ENCODE measurements around the gene ZNF330. TPM values are rescaled to one million over a fixed set of nuclear protein-coding genes. Genes with fewer than 3 reads are reported as not detected.

ZNF330 gene
- total RNA-seq, 5 donors from 2014 or later (not counting 1 experiment from before 2014, with no cell fraction given) = 31.4 to 41.5 (median 37.9) TPM

GRCh38 chr4:141255016-141255415 lies 34.3 kb downstream of the ZNF330 start:
- H3K9me3 Mint-ChIP-seq = no peaks in the 10 kb centered on the region
- Histone ChIP-seq H3K9me3 (no peaks in the 10 kb centered on the region), H3K27ac (ENCODE audit: low read length) (no peak overlapping the region), H3K4me1 (ENCODE audit: control insufficient read depth in 1 of 2, extremely low read depth in 1 of 2, insufficient read depth in 2 of 2, low read length in 2 of 2) (no peaks in the 10 kb centered on the region), H3K36me3 (ENCODE audit: control insufficient read depth in 2 of 2, extremely low read depth in 1 of 2, insufficient read depth in 1 of 2, low read length in 1 of 2) (no peaks in the 10 kb centered on the region), H3K27me3 (replicated peaks in 1 of 2; ENCODE audit: control insufficient read depth in 2 of 2, extremely low read depth in 1 of 2, insufficient read depth in 2 of 2, low read length in 1 of 2) (peaks cover 0 to 16% of the 10 kb centered on the region in 2 experiments), H3K4me3 (ENCODE audit: control insufficient read depth in 1 of 2, extremely low read depth in 1 of 2, low read length in 1 of 2) (no peak overlapping the region)
- no peak overlapping the region for H3K27ac Mint-ChIP-seq
- H3K36me3 Mint-ChIP-seq = no peaks in the 10 kb centered on the region
- DNase-seq (no peak), ATAC-seq (replicated peaks in 1 of 4) (no peak)
- H3K4me1 Mint-ChIP-seq = no peaks in the 10 kb centered on the region
- peaks cover 19 to 22% of the 10 kb centered on the region in 2 donors for H3K27me3 Mint-ChIP-seq
- ChIA-PET CTCF (no interaction called here), POLR2A (no interaction called here)
- WGBS (ENCODE audit: insufficient coverage) = 71% methylated on average over 1 of the region's 2 CpGs
- H3K4me3 Mint-ChIP-seq = no peak overlapping the region

- Mint-ChIP-seq H3K36me3 (no peaks in the 10 kb centered on the region), H3K4me1 (no peaks in the 10 kb centered on the region), H3K9me3 (no peaks in the 10 kb centered on the region), H3K27ac (no peak overlapping the region), H3K27me3 (peaks cover 15 to 25% of the 10 kb centered on the region in 2 donors), H3K4me3 (no peak overlapping the region)
- no peak overlapping the region for H3K27ac ChIP-seq (ENCODE audit: low read length)
- ATAC-seq (replicated peaks in 1 of 4) (no peak), DNase-seq (no peak)
- H3K4me1 ChIP-seq (ENCODE audit: control insufficient read depth in 1 of 2, extremely low read depth in 1 of 2, insufficient read depth in 2 of 2, low read length in 2 of 2) = no peaks in the 10 kb centered on the region
- no peaks in the 10 kb centered on the region for H3K9me3 ChIP-seq
- H3K36me3 ChIP-seq (ENCODE audit: control insufficient read depth in 2 of 2, extremely low read depth in 1 of 2, insufficient read depth in 1 of 2, low read length in 1 of 2) = no peaks in the 10 kb centered on the region
- CTCF ChIA-PET = no interaction called here
- peaks cover 0 to 13% of the 10 kb centered on the region in 2 experiments for H3K27me3 ChIP-seq (replicated peaks in 1 of 2; ENCODE audit: control insufficient read depth in 2 of 2, extremely low read depth in 1 of 2, insufficient read depth in 2 of 2, low read length in 1 of 2)
- no peak overlapping the region for H3K4me3 ChIP-seq (ENCODE audit: control insufficient read depth in 1 of 2, extremely low read depth in 1 of 2, low read length in 1 of 2)
- POLR2A ChIA-PET = no interaction called here
These were observed 37.9 kb downstream of the ZNF330 start for GRCh38 chr4:141258558-141258957.

- DNase-seq (no peak), ATAC-seq (replicated peaks in 1 of 4) (no peak)
- Histone ChIP-seq H3K27ac (ENCODE audit: low read length) (no peak overlapping the region), H3K4me3 (ENCODE audit: control insufficient read depth in 1 of 2, extremely low read depth in 1 of 2, low read length in 1 of 2) (no peak overlapping the region), H3K27me3 (replicated peaks in 1 of 2; ENCODE audit: control insufficient read depth in 2 of 2, extremely low read depth in 1 of 2, insufficient read depth in 2 of 2, low read length in 1 of 2) (no peaks in the 10 kb centered on the region), H3K4me1 (ENCODE audit: control insufficient read depth in 1 of 2, extremely low read depth in 1 of 2, insufficient read depth in 2 of 2, low read length in 2 of 2) (no peaks in the 10 kb centered on the region), H3K36me3 (ENCODE audit: control insufficient read depth in 2 of 2, extremely low read depth in 1 of 2, insufficient read depth in 1 of 2, low read length in 1 of 2) (no peaks in the 10 kb centered on the region), H3K9me3 (no peaks in the 10 kb centered on the region)
- H3K27ac Mint-ChIP-seq = no peak overlapping the region
- 53% methylated on average over 1 of the region's 1 CpG for WGBS (ENCODE audit: insufficient coverage)
- H3K4me1 Mint-ChIP-seq = no peaks in the 10 kb centered on the region
- peaks cover 7 to 9% of the 10 kb centered on the region in 2 donors for H3K27me3 Mint-ChIP-seq
- POLR2A ChIA-PET = no interaction called here
- H3K9me3 Mint-ChIP-seq = no peaks in the 10 kb centered on the region
- CTCF ChIA-PET = no interaction called here
- H3K36me3 Mint-ChIP-seq = no peaks in the 10 kb centered on the region
- no peak overlapping the region for H3K4me3 Mint-ChIP-seq
These were observed 55.1 kb downstream of the ZNF330 start for GRCh38 chr4:141275834-141276233.

GRCh38 chr4:141283152-141283551 lies 62.5 kb downstream of the ZNF330 start:
- Histone ChIP-seq H3K4me1 (ENCODE audit: control insufficient read depth in 1 of 2, extremely low read depth in 1 of 2, insufficient read depth in 2 of 2, low read length in 2 of 2) (no peaks in the 10 kb centered on the region), H3K27ac (ENCODE audit: low read length) (no peak overlapping the region), H3K27me3 (replicated peaks in 1 of 2; ENCODE audit: control insufficient read depth in 2 of 2, extremely low read depth in 1 of 2, insufficient read depth in 2 of 2, low read length in 1 of 2) (no peaks in the 10 kb centered on the region), H3K4me3 (ENCODE audit: control insufficient read depth in 1 of 2, extremely low read depth in 1 of 2, low read length in 1 of 2) (no peak overlapping the region), H3K36me3 (ENCODE audit: control insufficient read depth in 2 of 2, extremely low read depth in 1 of 2, insufficient read depth in 1 of 2, low read length in 1 of 2) (no peaks in the 10 kb centered on the region), H3K9me3 (no peaks in the 10 kb centered on the region)
- POLR2A ChIA-PET = no interaction called here
- WGBS (ENCODE audit: insufficient coverage) = no CpG with 5 or more reads among the region's 2 CpGs
- CTCF ChIA-PET = interaction anchor here in 1 of 2 donors (0.5 kb wide), 1 partner anchor 33 kb away, joined by 3 read pairs; no protein-coding TSS in a partner anchor
- H3K27me3 Mint-ChIP-seq = peaks cover 0 to 3% of the 10 kb centered on the region in 2 donors
- H3K9me3 Mint-ChIP-seq = no peaks in the 10 kb centered on the region
- ATAC-seq (replicated peaks in 1 of 4) (no peak), DNase-seq (no peak)
- H3K36me3 Mint-ChIP-seq = no peaks in the 10 kb centered on the region
- no peak overlapping the region for H3K27ac Mint-ChIP-seq
- H3K4me1 Mint-ChIP-seq = no peaks in the 10 kb centered on the region
- no peak overlapping the region for H3K4me3 Mint-ChIP-seq

GRCh38 chr4:141283563-141283962 lies 62.9 kb downstream of the ZNF330 start:
- Mint-ChIP-seq H3K9me3 (no peaks in the 10 kb centered on the region), H3K27ac (no peak overlapping the region), H3K4me1 (no peaks in the 10 kb centered on the region), H3K27me3 (peaks cover 0 to 4% of the 10 kb centered on the region in 2 donors), H3K36me3 (no peaks in the 10 kb centered on the region), H3K4me3 (no peak overlapping the region)
- 94% methylated on average over 2 of the region's 2 CpGs for WGBS (ENCODE audit: insufficient coverage)
- Histone ChIP-seq H3K4me3 (ENCODE audit: control insufficient read depth in 1 of 2, extremely low read depth in 1 of 2, low read length in 1 of 2) (no peak overlapping the region), H3K27me3 (replicated peaks in 1 of 2; ENCODE audit: control insufficient read depth in 2 of 2, extremely low read depth in 1 of 2, insufficient read depth in 2 of 2, low read length in 1 of 2) (no peaks in the 10 kb centered on the region), H3K9me3 (no peaks in the 10 kb centered on the region), H3K36me3 (ENCODE audit: control insufficient read depth in 2 of 2, extremely low read depth in 1 of 2, insufficient read depth in 1 of 2, low read length in 1 of 2) (no peaks in the 10 kb centered on the region), H3K27ac (ENCODE audit: low read length) (no peak overlapping the region), H3K4me1 (ENCODE audit: control insufficient read depth in 1 of 2, extremely low read depth in 1 of 2, insufficient read depth in 2 of 2, low read length in 2 of 2) (no peaks in the 10 kb centered on the region)
- DNase-seq = no peak
- ChIA-PET CTCF (interaction anchor here in 1 of 2 donors (0.5 kb wide), 1 partner anchor 34 kb away, joined by 3 read pairs; no protein-coding TSS in a partner anchor), POLR2A (no interaction called here)
- ATAC-seq (replicated peaks in 1 of 4) = no peak

Other genes starting within 250 kb of the ZNF330 start
- under 1 TPM in 3 of 5 donors, not detected in 2; 0.09 to 0.35 (median 0.30) TPM for gene RNF150, start 87.4 kb upstream of the ZNF330 start, total RNA-seq